Upper lobe of left lung (tissue), 4 donors: Measurements from ENCODE around the gene SRSF8.

Experiments
- CTCF ChIP-seq, 6 experiments: fragments of 450-650 bp in 4 of 6; fragments of 200-600 bp in 2 of 6; sonication (generic) in 2 of 6; IDR thresholded peaks; one replicate each; pipeline ENCODE4 v1.5.1; 2016 to 2019; ENCODE audit warnings: antibody characterized with exemption in 6 of 6
- EP300 ChIP-seq, 4 donors: sonication (generic); formaldehyde crosslinking; IDR thresholded peaks; one replicate each; pipeline ENCODE4 v1.5.1; 2017; ENCODE audit warnings: antibody characterized with exemption in 4 of 4, control low read depth in 2 of 4

GRCh38 chr11:95088946-95089619 is 22.4 kb downstream of the SRSF8 start:
- no peak for TF ChIP-seq CTCF (IDR thresholded peaks at IDR 0.05)
- TF ChIP-seq EP300 (IDR thresholded peaks at IDR 0.05): no peak
